DMS153 treated with DMSO at 0.1 percent for 48 hours (cell line): ENCODE measurements around the gene CYP2R1.

Experiments used
- DNase-seq: peaks from one replicate; lab custom pipeline; 2025; ENCODE audit not compliant: unreplicated experiment; lab: John Stamatoyannopoulos, UW

The CYP2R1 gene, protein sequence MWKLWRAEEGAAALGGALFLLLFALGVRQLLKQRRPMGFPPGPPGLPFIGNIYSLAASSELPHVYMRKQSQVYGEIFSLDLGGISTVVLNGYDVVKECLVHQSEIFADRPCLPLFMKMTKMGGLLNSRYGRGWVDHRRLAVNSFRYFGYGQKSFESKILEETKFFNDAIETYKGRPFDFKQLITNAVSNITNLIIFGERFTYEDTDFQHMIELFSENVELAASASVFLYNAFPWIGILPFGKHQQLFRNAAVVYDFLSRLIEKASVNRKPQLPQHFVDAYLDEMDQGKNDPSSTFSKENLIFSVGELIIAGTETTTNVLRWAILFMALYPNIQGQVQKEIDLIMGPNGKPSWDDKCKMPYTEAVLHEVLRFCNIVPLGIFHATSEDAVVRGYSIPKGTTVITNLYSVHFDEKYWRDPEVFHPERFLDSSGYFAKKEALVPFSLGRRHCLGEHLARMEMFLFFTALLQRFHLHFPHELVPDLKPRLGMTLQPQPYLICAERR

DNA sequence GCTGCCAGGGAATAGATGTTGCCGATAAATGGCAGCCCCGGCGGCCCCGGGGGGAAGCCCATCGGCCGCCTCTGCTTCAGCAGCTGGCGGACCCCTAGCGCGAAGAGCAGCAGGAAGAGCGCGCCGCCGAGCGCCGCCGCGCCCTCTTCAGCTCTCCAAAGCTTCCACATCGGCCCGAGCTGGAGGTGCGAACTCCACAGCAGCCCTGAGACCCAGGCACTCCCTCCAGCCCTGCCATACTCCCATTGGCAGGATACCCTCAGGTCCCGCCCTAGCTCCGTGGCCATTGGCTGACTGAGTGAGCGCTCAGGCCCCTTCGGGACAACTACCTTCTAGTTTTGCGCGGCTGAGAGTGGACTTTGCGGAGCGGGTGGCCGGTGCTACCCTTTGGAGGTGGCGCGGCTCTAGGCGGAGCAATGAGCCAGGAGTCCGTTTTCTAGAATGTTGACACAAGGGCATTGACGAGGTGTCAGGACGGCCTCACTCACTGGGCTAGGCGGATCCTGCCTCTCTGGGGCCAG, at the start of gene CYP2R1:
Gene CYP2R1, minus strand, starts transcription at position 196 of the 521 bp plus-strand sequence. Its CDS starts 26 bp downstream, at position 170.
- peak; percentile 93 for DNase-seq

DNA sequence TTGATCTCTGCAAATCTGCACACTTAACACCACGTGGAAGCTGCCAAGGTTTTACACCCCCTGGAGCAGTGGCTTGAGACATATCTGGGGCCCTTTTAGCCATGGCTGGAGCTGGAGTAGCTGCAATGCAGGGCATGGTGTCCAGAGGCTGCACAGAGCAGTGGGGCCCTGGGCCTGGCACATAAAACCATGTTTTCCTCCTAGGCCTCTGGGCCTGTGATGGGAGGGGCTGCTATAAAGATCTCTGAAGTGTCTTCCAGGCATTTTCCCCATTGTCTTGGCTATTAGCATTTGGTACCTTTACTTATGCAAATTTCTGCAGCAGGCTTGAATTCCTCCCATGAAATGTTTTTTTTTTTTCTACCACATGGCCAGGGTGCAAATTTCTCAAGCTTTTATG, 46.9 kb upstream of the CYP2R1 start:
- no peak for DNase-seq

DNA sequence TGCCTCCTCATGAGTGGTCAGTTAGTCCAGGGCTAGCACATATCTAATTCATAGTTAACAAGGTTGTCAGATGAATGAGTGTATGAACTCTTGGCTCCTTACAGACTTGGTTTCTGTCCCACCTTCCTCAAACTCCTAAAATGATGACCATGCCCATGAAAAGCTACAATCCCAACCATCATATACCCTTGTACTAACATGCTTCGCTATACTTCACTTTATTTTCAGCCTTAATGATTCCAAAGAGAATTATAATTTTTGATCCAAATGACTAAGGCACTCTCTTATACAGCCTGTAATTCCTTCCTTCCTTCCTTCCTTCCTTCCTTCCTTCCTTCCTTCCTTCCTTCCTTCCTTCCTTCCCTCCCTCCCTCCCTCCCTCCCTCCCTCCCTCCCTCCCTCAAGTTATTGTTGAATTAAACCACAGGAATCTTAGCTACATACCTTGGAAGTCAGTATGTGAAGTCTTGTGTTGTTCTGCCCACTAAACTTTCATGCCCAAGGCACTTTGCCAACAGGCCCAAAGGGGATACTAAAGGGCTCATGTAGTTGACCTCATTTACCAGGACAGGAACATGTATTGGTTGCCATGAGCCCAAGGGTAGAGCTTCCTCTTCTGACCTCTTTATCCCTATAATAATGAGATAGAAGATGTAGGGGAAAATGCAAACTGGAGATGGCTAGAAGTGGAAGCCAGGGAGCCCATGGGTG, 42.8 kb upstream of the CYP2R1 start:
- no peak for DNase-seq

DNA sequence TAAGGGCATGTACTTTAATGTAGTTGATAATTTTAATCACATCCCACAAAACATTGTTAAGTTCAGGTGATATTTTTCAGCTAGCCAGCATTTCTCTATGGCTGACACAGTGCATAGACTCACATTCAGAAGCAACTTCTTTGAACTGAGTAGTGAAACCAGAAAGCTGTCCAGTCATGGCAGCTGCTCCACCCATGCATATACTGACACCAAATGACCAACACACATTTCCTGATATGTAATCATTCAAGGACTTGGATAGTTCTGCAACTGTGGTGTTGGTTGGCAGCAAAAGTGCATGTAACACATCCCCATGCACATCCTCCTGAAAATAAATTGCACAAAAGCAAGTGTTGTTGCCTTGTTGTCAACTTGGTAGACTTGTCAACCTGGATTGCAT, 40.4 kb upstream of the CYP2R1 start:
- no peak for DNase-seq

DNA sequence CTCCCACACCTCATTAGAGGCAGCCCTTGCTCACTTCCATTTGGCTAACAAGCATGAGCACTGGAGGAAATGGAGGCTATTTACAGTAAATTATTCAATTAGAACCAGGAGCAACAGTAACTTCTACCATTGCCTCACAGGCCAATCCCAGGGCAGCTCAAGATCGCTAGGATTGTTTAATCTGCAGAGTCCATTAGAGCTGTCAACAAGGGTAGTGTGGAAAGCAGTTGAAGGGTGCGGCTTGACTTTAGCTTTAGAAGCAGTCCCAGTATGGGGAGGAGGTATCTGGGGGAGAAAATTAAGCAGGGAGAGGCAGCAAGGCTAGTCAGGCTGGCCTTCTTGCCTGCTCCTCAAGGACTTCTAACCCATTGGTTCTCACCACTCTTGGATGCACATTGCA, 38.3 kb upstream of the CYP2R1 start:
- DNase-seq: no peak

DNA sequence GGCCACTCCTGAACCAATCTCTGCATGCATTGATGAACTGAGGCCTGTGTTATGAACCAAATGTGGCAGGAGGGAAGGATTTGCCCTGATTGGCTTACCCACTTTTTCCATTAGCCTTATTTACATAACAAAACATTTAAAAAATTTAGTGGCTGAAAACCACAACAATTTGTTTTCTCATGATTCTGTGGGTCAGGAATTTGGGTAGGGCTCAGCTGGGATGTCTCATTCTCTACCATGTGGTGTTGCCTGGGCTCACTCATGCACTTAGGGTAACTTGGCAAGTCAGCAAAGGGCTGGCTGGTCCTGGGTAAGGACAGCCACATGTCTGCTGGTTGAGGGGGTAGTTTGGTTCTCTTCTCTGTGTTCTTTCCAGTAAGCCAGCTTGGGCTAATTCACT, 35.1 kb upstream of the CYP2R1 start:
- DNase-seq: no peak

DNA sequence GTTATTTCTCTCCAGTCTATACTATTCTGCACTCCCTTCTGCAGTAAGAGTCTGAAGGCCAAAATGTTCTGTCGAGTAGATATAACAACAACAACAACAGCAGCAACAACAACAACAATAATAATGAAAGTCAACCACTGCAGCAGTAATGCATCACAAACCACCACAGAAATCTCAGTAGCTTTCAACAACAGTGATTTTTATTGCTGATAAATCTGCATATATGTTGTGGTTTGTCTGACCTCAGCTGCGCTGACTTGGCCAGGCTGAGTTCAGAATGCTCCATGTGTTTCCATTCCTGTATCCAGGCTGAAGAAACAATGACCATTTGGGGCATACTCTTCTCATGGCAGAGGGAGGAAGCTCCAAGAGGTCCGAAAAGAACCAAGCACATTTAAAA, 32.3 kb upstream of the CYP2R1 start:
- DNase-seq: no peak

DNA sequence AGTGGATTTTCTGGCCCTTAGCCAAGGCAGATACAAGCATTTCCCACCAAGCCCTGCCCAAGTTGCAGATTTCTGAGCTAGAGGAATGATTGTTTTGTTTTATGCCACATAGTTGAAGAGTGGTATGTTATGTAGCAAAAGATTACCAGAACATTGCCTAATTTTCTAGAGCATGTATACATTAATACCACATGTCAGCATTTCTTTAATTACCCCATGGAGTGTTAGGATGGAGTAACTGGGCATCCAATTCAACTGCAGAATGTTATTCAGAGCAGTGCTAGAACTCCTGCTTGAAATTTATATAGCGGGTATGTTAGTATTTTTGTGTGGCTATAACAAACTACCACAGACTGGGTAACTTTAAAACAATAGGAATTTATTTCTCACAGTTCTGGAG, 24.4 kb upstream of the CYP2R1 start:
- DNase-seq: no peak

DNA sequence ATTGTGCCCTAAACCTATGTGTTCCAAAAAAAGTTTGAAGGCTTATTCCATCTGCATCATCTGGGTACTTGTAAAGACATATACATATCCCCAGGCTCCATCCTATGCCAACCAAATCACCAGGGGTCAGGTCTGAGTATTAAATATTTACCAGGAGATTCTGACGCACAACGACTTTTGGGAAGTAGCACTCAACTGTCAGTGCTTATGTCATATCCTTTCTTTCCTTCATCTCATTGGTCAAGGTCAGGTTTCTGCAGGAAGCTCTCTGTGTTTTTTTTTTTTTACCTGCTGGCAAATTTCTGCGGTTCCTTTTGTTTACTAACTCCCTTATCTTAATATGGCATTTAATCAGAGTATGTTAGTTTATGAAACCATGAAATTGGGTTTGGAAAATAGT, 22.5 kb upstream of the CYP2R1 start:
- no peak for DNase-seq

DNA sequence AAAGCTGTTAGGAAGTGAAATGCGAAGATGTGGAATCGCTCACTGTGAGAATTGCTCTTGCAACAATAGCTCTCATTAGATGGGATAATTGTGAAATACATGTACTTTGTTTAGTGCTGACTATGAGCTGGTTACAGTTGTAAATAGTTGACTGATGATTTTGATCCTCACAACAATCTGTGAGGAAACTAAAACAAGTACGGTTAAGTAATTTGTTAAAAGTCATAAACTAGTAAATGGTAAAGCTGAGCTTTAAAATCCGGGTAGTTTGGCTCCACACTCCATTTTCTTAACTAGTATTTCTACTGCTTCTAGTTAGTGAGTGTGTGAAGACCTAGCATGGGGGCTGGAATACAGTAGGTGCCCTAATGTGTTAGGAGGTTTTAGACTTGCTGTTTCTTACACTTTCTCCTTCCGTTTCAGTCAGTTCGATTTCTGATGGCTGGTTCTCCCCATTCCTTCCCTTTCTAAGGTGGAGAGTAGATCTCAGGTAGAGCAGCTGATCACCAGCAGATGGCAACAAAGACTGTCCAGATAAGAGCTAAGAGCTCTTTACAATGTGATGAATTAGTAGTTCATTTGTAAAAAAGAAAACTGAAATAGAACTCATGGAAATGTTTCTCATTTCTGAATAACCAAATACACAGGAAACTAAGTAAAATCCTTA, 16.3 kb upstream of the CYP2R1 start:
- DNase-seq: peak; percentile 85

DNA sequence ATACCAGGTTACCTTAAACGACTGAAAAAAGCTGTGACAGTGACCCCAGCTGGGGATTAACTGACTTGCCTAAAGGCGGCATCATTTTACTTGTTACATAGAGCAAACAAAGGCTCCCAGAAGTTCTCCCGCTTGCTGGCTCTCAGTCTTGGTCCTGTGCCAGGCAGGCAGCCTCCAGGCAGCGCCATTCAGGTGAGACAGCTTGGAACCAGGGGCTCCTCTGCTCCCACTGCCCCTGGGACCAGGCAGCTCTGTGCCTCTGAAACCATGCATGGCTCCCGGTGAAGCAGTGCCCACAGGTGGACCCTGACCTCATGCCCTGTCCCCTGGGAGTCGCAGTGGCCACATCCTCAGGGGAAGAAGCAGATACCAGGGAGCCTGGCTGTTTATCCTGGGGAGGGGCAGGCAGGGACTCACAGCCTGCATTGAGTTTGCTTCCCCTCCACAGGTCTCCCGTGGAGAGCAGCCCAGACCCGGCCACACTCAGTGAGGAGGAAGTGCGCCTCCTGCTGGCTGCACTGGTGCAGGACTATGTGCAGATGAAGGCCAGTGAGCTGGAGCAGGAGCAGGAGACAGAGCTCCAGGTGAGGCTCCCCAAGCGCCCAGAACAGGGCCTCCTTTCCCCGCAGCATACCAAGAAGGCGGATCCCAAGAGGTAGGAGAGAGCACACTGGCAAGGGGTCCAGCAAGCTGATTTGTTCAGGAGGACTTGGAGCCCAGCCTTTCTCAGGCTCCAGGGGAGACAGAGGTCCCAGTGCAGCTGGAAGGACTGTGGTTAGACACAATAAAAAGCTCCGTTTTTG, 15.6 kb upstream of the CYP2R1 start:
- peak; percentile 86 for DNase-seq

DNA sequence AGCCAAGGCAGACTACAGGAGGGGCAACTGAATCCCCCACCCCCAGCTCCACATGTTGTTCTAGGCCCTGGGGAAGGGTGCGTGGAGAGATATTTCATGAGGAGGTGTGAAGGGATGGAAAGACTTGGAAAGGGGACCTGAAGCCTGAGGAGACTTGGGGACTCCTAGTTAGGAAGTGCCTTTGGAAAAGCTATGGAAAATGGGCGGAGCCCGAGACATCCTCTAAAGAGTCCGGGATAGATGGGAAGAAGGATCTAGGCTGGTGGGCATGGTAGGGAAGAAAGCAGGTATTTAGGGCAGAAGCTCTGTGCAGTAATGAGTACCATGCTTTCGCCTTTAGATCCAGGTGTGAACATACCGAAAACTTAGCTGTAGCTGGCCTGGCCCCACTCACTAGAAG, 15.0 kb upstream of the CYP2R1 start:
- DNase-seq: no peak

DNA sequence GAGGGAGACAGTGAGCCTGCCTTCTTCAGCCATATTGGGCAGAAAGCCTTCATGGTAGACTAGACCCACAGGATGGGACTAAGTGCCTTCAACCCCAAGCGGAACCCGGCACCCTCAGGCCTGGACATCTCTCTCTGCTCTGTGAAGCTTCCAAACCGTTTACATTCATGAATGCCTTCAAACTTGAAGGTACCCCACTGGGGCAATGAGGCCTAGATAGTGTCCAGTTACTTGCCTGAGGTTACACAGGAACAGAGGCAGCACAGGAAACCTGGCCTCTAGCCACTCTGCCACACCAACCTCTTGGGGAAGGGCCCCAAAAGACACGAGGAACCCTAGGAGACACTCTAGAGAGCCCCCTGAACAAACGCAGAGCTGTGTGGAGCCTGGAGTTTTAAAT, 14.5 kb upstream of the CYP2R1 start:
- no peak for DNase-seq

DNA sequence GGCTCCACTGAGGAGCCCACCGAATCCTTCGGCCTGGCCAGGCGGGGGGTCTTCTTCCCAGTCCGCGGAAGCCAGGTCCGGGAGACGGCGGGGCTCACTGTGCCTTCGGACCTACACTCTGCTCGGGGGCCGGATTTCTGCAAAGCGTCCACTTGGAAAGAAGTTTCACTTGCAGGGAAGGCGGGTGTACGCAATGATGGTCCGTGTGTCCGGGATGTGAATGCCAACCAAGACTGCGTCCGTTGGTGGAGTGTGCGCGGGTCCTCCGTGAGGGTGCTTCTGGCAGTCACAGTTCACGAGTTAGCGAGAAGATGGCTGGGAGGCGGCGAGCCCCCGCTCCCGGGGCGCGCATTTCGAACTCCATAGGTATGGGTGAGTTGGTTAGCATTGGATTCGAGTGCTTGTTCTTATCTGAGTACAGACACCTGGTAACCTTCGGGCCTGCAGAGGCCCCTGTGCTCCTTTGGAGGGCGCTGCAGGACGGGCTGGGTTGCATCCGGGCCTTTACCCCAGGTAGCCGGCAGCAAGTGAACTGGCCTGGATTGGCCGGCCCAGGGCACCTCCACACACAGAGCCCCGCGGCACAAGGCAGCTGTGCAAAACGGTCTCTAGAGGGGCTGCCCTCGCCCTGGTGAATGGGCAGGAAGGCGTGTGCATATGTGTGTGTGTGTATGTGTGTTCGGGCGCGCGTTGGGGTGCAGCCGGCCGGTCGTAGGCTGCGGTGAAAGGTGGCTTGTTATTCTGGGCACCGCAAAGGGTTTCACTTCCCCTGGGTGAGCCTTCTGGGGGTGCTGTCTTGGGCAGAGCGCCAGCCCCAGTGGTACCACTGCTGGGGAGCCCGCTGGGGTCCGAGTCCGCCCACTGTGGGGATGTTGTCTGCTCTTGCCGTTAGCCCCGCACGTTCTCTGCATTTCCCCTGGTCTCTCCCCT, 13.3 kb upstream of the CYP2R1 start:
- DNase-seq: no peak

DNA sequence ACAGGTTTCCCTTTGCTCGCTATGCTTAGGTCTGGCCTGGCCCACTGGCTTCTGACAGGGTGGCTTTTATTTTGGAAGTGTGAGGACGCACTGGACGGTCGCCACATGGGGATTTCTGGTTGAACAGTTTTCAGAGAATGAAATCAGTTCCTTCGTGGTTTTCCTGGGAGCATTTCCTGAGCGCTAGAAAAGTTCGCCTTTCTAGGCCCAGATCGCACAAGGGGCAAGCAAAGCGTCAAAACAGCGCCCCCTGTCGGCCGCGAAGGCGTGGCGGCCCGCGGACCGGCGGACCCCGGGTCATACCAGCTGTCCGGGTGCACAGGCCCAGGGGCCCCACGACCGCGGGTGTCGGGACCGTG, 12.7 kb upstream of the CYP2R1 start:
- no peak for DNase-seq

DNA sequence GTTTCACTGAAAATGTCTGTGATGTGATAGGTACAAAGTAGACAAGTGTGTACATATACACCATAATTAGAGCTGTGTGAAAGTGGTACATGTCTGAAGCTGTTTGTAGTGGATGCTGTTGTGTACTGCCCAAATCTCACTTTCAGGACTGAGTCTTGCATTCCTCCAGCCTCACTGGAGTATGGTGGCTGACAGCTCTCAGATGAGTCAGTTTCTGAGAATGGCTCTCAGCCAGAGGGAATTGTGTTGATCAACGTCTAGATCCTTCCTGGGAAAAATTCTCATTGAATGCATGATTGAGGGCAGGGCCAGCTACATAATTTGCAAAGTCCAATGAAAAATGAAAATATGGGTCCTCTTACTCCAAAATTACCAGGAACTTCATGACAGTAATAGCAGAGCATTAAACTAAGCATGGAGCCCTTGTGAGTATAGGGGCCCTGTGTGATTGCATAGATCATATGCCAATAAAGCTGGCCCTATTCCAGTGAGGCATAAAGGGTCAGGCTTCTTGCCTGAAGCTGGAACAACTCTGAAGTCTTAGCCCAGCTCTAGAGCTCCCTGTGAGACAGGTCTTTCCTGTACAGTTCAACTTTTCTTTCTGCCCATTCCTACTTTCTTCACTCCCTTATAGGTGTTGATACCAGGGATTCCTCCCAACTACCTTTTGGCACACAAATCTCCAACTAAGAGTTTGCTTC, 10.8 kb upstream of the CYP2R1 start:
- DNase-seq: no peak

DNA sequence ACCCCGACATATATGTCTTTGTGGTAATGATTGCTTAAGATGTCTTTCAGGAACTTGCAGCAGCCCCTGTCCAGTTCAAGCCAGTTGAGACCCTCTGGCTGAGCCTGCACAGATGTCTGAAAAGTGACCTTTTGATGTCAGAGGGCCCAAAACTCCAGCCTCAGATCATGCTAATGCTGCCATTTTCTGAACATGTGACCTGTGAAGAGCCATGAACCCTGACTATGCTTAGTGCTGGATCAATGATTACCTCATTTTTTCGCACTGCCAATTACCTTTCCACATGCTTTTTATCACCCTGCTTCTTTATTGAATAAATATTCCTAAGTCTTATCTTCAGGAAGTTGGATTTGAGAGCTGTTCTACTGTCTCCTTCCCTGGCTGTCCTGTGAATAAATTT, 6.9 kb upstream of the CYP2R1 start:
- no peak for DNase-seq

DNA sequence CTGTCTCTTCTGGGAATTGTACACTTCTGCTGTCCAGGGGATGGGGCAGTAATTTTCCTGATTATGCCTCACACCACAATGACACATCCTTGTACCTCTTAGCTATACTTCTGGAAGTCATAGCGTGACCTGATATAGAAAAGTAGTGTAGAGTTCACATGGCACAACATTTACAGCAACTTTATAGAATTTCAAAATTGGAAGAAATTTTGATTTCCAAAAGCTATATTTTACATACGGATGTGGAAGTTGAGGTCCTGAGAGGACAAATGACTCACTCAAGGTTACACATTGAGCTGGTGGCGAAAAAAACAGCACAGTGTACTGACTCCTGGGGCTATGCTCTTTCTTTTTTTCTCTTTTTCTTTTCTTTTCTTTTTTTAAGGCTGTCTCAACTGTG, 6.3 kb upstream of the CYP2R1 start:
- DNase-seq: no peak
